ENCODE measurements around the gene HIP1. TPM values are rescaled to one million over a fixed set of nuclear protein-coding genes. Genes with fewer than 3 reads are reported as not detected.

HIP1 gene
- total RNA-seq, 1 donor from 2014 or later: 65.5 TPM

DNA sequence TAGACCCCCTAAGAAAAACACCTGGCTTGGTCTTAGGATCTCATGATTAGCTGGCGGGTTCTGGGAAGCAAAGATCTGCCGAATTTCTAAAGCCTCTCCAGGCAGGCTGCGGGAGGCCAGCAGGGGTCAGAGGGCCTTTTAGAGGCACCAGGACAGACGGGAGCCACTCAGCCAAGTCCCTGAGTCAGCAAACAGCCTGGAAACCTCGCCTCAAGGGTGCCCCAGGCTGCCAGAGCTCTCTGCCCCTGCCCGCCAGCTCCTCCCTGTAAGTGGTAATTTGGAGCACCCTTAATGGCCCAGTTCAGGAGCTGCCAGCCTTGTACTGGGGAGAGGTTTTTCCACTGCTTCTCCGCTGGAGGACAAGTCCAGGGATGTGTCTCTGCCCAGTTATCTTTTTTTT is 88.7 kb downstream of the HIP1 start:
- DNase-seq: peak; percentile 55
- Mint-ChIP-seq H3K4me1 (ENCODE audit: low read depth, unreplicated experiment) (peaks cover 11% of the 10 kb centered on the region), H3K36me3 (ENCODE audit: unreplicated experiment) (no peaks in the 10 kb centered on the region), H3K27me3 (ENCODE audit: unreplicated experiment) (peaks cover 19% of the 10 kb centered on the region), H3K9me3 (ENCODE audit: unreplicated experiment) (peaks cover 18% of the 10 kb centered on the region), H3K4me3 (ENCODE audit: unreplicated experiment) (peak overlapping the region; percentile 55), H3K27ac (ENCODE audit: unreplicated experiment) (peak overlapping the region; percentile 81)
- TF ChIP-seq, protein P1, sequence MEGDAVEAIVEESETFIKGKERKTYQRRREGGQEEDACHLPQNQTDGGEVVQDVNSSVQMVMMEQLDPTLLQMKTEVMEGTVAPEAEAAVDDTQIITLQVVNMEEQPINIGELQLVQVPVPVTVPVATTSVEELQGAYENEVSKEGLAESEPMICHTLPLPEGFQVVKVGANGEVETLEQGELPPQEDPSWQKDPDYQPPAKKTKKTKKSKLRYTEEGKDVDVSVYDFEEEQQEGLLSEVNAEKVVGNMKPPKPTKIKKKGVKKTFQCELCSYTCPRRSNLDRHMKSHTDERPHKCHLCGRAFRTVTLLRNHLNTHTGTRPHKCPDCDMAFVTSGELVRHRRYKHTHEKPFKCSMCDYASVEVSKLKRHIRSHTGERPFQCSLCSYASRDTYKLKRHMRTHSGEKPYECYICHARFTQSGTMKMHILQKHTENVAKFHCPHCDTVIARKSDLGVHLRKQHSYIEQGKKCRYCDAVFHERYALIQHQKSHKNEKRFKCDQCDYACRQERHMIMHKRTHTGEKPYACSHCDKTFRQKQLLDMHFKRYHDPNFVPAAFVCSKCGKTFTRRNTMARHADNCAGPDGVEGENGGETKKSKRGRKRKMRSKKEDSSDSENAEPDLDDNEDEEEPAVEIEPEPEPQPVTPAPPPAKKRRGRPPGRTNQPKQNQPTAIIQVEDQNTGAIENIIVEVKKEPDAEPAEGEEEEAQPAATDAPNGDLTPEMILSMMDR (IDR thresholded peaks at IDR 0.05; ENCODE audit: partially characterized antibody, unreplicated experiment): no peak

DNA sequence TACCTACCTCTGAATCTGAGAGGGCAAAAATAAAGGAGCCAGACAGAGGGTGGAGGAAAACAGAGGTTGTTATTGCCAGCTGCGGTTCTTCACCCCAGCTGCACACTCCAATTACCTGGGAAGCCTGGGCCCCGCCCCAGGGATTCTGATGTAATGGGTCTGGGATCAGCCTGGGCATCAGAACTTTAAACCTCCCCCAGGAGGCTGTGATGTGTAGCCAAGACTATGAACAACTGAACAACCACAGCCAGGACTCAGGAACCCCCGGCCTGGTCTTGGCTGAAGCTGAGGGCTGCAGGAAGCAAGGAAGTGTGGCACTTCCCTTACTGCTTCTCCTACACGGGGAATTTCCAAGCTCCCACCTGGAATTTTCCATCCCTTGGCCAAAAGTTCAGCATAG is 89.3 kb downstream of the HIP1 start:
- H3K27ac Mint-ChIP-seq (ENCODE audit: unreplicated experiment): peak overlapping the region; percentile 81
- no peak overlapping the region for H3K4me3 Mint-ChIP-seq (ENCODE audit: unreplicated experiment)
- no peaks in the 10 kb centered on the region for H3K36me3 Mint-ChIP-seq (ENCODE audit: unreplicated experiment)
- TF ChIP-seq, protein P1 (IDR thresholded peaks at IDR 0.05; ENCODE audit: partially characterized antibody, unreplicated experiment): no peak
- peaks cover 19% of the 10 kb centered on the region for H3K9me3 Mint-ChIP-seq (ENCODE audit: unreplicated experiment)
- no peak for DNase-seq
- H3K27me3 Mint-ChIP-seq (ENCODE audit: unreplicated experiment): peaks cover 19% of the 10 kb centered on the region
- H3K4me1 Mint-ChIP-seq (ENCODE audit: low read depth, unreplicated experiment): peaks cover 11% of the 10 kb centered on the region

DNA sequence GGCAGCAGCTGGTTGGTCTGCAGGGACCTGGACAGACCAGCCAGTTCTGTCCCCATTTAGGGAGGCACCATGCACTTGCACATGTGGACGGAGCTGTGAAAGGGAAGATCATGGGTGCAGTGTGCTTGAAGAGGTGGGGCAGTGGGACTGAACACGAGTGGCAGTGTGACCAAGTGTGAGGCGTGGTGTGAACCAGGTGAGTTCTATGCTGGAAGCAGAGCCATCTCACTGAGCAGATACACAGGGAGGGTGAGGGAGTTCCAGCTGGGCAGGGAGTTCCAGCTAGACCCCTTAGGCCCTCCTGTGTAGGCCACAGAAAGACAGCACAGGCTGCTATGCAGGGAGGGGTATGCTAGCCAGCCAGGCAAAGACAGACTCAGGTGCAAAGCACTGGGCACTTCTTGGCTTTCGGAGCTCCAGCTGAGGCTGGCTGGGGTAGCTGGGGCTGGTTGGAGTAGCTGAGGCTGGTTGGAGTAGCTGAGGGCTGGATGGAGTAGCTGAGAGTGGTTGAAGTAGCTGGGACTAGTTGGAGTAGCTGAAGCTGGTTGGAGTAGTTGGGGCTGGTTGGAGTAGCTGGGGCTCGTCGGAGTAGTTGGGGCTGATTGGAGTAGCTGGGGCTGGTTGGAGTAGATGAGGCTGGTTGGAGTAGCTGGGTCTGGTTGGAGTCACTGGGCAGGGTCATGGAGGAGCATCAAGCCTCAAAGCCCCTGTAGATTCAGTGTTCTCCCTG is 90.9 kb downstream of the HIP1 start:
- Mint-ChIP-seq H3K9me3 (ENCODE audit: unreplicated experiment) (peaks cover 18% of the 10 kb centered on the region), H3K36me3 (ENCODE audit: unreplicated experiment) (no peaks in the 10 kb centered on the region), H3K4me1 (ENCODE audit: low read depth, unreplicated experiment) (peaks cover 11% of the 10 kb centered on the region), H3K27me3 (ENCODE audit: unreplicated experiment) (peaks cover 19% of the 10 kb centered on the region), H3K4me3 (ENCODE audit: unreplicated experiment) (no peak overlapping the region), H3K27ac (ENCODE audit: unreplicated experiment) (peak overlapping the region; percentile 52)
- TF ChIP-seq, protein P1 (IDR thresholded peaks at IDR 0.05; ENCODE audit: partially characterized antibody, unreplicated experiment): no peak
- DNase-seq: no peak

DNA sequence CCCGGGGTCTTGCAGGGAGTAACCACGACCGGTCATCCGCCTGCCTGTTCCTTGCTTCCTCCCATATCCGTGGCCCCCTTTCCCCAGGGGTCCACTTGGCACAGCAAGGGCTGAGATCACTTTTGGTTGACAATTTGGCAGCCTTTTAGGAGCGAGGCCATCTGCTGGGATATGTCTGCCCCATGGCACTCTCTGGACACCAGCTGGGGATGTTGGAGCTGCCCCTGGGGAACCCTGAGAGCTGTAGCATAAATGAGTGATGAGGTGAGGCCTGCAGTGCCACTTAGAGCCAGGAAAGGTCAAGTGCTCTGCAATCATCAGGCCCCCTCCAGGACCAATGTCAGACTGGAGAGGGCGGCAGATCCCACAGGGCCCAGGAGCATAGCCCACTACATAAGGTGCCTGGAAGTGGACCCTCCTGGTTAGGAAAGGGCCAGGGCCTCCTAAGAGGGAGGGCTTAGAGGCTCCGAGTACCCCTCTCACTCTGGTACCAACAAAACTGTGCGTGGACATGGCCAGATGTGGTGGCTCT is 92.1 kb downstream of the HIP1 start:
- Mint-ChIP-seq H3K36me3 (ENCODE audit: unreplicated experiment) (no peaks in the 10 kb centered on the region), H3K4me3 (ENCODE audit: unreplicated experiment) (peak overlapping the region; percentile 49), H3K27me3 (ENCODE audit: unreplicated experiment) (peaks cover 19% of the 10 kb centered on the region), H3K9me3 (ENCODE audit: unreplicated experiment) (peaks cover 18% of the 10 kb centered on the region), H3K27ac (ENCODE audit: unreplicated experiment) (peak overlapping the region; percentile 94), H3K4me1 (ENCODE audit: low read depth, unreplicated experiment) (peaks cover 11% of the 10 kb centered on the region)
- TF ChIP-seq, protein P1 (IDR thresholded peaks at IDR 0.05; ENCODE audit: partially characterized antibody, unreplicated experiment): no peak
- DNase-seq: peak; percentile 89

DNA sequence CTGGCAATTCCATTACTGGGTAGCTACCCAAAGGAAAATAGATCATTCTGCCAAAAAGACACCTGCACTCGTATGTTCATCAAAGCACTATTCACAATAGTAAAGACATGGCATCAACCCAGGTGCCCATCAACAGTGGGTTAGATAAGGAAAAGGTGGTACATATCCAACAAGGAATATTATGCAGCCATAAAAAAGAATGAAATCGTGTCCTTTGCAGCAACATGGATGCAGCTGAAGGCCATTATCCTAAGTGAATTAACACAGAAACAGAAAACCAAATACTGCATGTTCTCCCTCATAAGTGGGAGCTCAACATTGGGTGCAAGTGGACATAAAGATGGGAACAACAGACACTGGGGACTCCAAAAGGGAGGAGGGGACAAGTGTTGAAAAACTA is 93.2 kb downstream of the HIP1 start:
- TF ChIP-seq, protein P1 (IDR thresholded peaks at IDR 0.05; ENCODE audit: partially characterized antibody, unreplicated experiment): no peak
- no peaks in the 10 kb centered on the region for H3K36me3 Mint-ChIP-seq (ENCODE audit: unreplicated experiment)
- H3K9me3 Mint-ChIP-seq (ENCODE audit: unreplicated experiment): peaks cover 18% of the 10 kb centered on the region
- no peak overlapping the region for H3K4me3 Mint-ChIP-seq (ENCODE audit: unreplicated experiment)
- peaks cover 7% of the 10 kb centered on the region for H3K4me1 Mint-ChIP-seq (ENCODE audit: low read depth, unreplicated experiment)
- H3K27me3 Mint-ChIP-seq (ENCODE audit: unreplicated experiment): peaks cover 19% of the 10 kb centered on the region
- H3K27ac Mint-ChIP-seq (ENCODE audit: unreplicated experiment): no peak overlapping the region
- no peak for DNase-seq

Data from glutamatergic neuron (in vitro differentiated cells).